PFSK-1 (cell line): Measurements from ENCODE around the gene CAMSAP2.

ENCODE experiments used
- POLR2AphosphoS5 ChIP-seq: IDR thresholded peaks from 2 replicates; pipeline ENCODE4 v1.6.1; 2012; ENCODE audit warnings: low read depth, mild to moderate bottlenecking, control low read depth, low read length, moderate library complexity
- SIN3A ChIP-seq: IDR thresholded peaks from 2 replicates; pipeline ENCODE4 v1.6.1; 2012; ENCODE audit warnings: mild to moderate bottlenecking, low read length, moderate library complexity, borderline replicate concordance; ENCODE audit not compliant: insufficient read depth

DNA sequence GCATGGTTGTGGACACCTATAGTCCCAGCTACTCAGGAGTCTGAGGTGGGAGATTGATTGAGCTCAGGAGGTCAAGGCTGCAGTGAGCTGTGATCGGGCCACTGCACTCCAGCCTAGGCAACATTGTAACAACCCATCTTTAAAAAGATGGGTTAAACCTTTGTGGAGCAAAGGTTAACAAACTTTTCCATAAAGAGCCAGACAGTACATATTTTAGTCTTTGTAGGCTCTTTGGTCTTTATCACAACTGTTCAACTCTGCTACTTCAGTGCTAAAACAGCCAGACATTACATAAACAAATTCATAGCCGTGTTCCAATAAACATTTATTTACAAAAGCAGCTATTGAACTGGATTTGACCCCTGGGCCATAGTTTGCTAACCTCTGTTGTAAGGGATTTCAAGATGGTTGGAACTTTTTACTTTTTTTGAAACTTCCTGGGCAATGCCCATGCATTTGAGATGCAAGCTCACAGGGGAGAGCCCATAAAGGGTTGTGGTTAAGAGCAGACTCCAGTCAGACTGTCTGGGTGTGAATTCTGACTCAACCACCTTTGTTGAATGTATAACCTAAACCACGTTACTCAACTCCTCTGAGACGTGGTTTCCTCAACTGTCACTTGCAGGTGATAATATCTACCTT, 166.8 kb downstream of the CAMSAP2 start:
- TF ChIP-seq SIN3A, result no peak
- no peak for TF ChIP-seq POLR2AphosphoS5
